Measurements from ENCODE around the gene SMG9.

Gene SMG9

DNA sequence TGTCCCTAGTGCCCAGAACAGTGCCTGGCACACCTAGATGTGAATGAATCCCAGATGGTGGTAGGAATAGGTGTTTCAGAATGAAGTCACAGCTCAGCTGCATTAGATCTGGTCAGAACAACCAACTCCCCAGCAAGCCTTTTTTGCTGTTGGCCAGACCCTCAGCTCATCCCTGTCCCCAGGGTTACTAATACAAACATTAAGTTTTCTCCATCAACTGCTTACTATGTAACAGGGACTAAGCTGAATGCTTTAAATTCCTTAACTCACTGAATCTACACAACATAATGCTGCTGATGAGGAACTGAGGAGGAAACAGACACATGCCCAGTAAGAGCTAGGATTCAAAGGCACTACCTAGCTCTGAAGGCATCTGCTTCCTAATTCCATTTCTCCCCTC lies 18.8 kb downstream of the SMG9 start:
- intact Hi-C loops (cut with DNase I), result no loop called here
- DNase-seq, result no peak

GRCh38 chr19:43735013-43735412 lies 19.7 kb downstream of the SMG9 start:
- intact Hi-C loops (cut with DNase I), result no loop called here
- DNase-seq, result no peak

DNA sequence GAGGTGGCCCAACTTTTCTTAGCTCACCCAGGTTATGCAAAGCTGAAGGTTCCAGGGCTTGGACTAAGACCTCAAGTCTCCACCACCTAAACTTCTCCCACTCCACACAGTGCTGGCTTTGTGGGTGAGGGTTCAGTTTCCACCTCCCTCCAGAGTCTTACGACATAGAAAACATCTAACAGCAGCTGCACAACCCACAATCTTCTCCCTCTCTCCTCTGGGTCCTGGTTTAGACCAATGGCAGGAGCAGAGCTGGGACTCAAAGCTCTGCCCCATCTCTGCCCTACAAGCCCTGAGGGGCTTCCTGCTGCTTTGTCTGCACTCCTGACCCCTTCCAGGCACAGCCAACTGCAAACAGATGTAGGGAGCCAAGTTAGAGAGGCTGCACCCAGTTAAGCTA lies 22.9 kb downstream of the SMG9 start:
- intact Hi-C loops (cut with DNase I), result no loop called here
- no peak for DNase-seq

DNA sequence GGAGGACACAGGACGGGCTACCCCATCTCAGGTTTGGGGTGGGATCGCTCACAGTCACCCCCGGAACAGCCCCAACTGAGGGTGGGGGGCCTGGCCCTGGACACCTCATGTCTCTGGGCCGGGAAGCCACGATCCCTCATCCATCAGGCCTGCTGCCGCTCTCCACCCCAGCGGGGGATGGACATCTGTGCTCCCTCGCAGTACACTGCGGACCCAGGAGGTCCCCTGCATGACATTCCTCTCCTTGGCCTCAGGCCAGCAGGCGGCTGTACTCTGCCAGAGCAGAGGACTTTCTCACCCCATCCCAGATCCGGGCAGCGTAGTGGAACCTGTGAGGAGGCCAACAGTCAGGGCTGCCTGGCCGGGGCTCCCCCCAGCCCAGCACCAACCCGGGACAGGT lies 23.4 kb downstream of the SMG9 start:
- intact Hi-C loops (cut with DNase I), result no loop called here
- no peak for DNase-seq

GRCh38 chr19:43729919-43730318 lies 24.8 kb downstream of the SMG9 start:
- no peak for DNase-seq
- intact Hi-C loops (cut with DNase I), result no loop called here

DNA sequence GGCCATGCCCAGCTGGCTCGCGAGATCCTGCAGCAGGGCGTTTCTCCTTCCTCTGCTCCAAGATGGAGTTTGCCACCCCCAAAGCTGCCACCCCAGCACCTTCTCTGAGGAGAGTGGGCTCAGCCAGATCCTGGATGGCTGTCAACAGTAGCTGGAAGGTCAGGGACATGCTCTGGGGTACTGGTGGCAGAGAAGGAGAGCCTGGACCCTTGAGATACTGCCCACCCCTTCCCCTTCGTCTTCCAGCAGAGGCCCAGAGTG lies 27.2 kb downstream of the SMG9 start:
- no peak for DNase-seq
- intact Hi-C loops (cut with DNase I), result no loop called here

DNA sequence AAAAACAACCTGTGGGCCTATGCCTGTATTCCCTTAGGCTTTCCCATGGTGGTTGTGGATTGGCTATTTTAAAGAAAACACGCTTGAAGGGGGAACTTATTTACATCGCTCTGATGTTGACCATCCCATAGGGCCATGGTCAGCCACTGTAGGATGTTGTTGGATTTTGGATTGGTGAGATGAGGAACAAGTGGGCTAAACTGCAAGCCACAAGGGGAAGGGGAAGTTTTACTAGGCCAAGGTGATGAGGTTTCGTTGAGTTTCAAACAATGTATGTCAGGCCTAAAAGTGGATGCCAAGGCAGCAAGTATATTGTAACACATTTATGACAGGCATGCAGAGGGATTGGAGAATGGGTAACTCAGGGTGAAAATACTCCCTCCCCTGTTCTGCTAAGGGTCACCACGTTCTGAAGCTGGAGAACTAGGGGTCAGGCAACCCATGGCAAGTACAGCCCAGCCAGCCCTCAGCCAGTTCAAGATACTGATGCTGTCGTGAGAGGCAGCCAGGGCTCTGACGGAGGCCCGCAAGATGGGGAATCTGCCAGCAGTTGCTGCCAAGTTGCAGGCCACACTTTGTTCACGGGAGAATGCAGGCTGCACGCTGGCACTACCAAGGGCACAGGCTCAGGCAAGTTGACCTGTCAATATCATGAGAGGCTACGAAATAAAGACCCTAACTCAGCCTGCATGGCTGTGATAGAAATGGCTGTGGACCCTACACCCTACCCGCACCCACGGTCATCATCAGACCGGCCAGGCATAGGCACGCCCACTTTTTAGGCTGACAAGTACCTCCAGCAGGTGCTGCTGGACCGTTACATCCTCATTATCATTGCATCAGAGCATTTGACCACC lies 27.8 kb downstream of the SMG9 start:
- DNase-seq, result peak in 16 of 42 donors; percentile 13 to 64 (median 20)
- intact Hi-C loops (cut with DNase I), result no loop called here

- no peak for DNase-seq
- intact Hi-C loops (cut with DNase I), result no loop called here
Measured at GRCh38 chr19:43725468-43725867, 29.3 kb downstream of the SMG9 start.

DNA sequence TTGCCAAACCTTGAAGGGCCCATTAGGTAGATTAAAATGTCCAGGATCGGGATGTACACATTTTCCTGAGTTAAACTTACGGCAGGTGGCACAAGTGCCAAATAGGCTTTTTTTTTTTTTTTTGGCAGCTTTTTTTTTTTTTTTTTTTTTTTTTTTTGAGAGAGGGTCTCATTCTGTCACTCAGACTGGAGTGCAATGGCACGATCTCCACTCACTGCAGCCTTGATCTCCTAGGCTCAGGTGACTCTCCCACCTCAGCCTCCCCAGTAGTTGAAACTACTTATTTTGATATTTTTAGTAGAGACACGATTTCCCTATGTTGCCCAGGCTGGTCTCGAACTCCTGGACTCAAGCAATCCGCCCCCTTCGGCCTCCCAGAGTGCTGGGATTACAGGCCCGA lies 29.9 kb downstream of the SMG9 start:
- intact Hi-C loops (cut with DNase I), result no loop called here

GRCh38 chr19:43723588-43723987 lies 31.2 kb downstream of the SMG9 start:
- intact Hi-C loops (cut with DNase I), result no loop called here
- no peak for DNase-seq

More for the DNA sequence above, 29.9 kb downstream of the SMG9 start:
- no peak for DNase-seq

DNA sequence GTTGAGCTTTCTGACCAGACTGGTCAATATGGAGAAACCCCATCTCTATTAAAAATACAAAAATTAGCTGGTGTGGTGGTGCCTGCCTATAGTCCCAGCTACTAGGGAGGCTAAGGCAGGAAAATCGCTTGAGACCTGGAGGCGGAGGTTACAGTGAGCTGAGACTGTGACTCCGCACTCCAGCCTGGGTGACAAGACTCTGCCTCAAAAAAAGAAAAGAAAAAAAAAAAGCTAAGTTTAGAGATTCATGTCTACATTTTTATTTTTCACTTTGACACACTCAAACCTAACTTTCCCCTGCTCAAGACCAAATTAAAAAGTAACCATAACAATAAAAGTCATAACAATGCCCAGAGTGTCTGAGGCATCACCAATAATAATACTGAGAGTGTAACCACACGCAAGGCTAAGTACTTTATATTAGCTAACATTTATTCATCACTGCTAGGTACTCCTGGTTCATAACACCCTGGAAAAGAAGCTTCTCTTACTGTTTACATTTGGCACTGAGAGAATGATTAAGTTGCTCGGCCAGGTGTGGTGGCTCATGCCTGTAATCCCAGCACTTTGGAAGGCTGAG lies 33.2 kb downstream of the SMG9 start:
- intact Hi-C loops (cut with DNase I), result no loop called here
- DNase-seq, result no peak

DNA sequence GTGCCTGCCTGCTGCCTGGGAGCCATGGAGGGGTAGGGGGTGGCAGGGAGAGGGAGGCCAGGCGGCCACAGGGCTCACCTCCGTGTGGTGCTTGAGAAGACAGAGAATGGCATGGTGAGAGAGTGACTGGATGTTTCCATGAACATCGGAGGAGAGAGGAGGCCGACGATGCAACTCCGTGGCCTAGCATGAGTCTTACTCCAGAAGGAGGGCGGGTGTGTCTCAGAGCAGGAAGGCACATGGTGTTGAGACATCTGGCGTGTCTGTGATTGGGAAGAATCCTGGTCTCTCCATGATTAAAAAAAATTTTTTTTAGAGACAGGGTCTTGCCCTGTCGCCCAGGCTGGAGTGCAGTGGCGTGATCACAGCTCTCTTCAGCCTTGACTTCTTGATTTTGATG lies 33.8 kb downstream of the SMG9 start:
- intact Hi-C loops (cut with DNase I), result no loop called here
- no peak for DNase-seq

DNA sequence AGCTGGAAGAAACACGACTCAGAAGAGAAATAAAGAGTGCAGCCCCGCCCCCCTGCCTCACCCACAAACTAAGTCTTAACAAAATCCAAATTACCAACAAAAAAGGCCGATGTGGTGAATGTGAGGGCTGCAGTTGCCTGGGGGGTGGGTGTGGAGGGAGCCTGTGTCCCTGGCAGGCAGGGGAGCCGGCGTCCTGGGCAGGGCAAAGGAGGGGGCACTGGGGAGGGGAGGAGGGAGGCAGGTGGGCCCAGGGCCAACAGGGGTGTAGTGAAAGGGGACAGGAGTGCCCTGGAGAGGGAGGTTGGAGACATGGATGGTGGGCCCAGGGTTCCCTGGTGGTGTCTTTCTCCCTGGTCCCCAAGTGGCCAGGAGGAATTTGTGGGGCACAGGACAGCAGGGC lies 34.8 kb downstream of the SMG9 start:
- no peak for DNase-seq
- intact Hi-C loops (cut with DNase I), result no loop called here

- DNase-seq, result no peak
- intact Hi-C loops (cut with DNase I), result no loop called here
Measured at GRCh38 chr19:43719378-43719868, 35.3 kb downstream of the SMG9 start.

DNA sequence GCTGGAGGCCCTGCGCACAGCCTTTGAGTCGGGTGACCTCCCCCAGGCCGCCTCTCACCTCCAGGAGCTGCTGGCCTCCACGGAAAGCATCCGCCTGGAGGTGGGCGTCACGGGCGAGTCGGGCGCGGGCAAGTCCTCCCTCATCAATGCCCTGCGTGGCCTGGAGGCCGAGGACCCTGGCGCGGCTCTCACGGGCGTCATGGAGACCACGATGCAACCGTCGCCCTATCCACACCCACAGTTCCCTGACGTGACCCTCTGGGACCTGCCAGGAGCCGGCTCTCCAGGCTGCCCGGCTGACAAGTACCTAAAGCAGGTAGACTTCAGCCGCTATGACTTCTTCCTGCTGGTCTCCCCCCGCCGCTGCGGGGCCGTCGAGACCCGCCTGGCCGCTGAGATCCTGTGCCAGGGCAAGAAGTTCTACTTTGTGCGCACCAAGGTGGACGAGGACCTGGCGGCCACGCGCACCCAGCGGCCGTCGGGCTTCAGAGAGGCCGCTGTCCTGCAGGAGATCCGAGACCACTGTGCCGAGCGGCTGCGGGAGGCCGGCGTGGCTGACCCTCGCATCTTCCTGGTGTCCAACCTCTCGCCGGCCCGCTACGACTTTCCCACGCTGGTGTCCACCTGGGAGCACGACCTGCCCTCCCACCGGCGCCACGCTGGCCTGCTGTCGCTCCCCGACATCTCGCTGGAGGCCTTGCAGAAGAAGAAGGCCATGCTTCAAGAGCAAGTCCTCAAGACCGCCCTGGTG lies 36.0 kb downstream of the SMG9 start:
- intact Hi-C loops (cut with DNase I), result no loop called here
- DNase-seq, result no peak

DNA sequence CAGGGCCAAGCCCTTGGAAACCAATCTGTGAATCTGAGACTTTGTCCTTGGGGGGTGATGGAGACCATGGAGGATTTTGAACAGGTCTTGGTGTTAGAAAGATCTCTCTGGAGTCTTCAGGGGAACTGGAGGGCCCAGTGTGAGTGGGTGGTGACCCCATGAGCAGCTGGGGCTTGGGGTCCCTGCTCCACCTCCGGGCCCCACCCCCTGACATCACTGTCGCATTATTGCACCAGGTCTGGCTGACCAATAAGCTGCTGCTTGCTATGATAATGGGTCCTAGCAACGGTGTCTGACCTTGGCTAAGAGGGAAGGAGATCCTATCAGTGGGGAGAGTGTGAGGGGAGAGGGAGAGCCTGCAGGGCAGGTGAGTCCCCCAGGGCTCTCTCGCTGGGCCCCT lies 39.0 kb downstream of the SMG9 start, which contains the start of gene IRGC:
IRGC (plus strand) TSS at position 301 of the 400 bp plus-strand sequence. CDS start 2,483 bp downstream, outside the sequence.
- intact Hi-C loops (cut with DNase I), result no loop called here
- no peak for DNase-seq

GRCh38 chr19:43713208-43713607 lies 41.6 kb downstream of the SMG9 start:
- intact Hi-C loops (cut with DNase I), result no loop called here
- no peak for DNase-seq

- no peak for DNase-seq
- intact Hi-C loops (cut with DNase I), result no loop called here
Measured at GRCh38 chr19:43711751-43712355, 42.9 kb downstream of the SMG9 start.

GRCh38 chr19:43708716-43709115 lies 46.0 kb downstream of the SMG9 start:
- no peak for DNase-seq
- intact Hi-C loops (cut with DNase I), result no loop called here

GRCh38 chr19:43707158-43707712 lies 47.5 kb downstream of the SMG9 start:
- DNase-seq, result no peak
- intact Hi-C loops (cut with DNase I), result no loop called here
